Measurements from ENCODE around the gene GJB2. TPM values are rescaled to one million over a fixed set of nuclear protein-coding genes. Genes with fewer than 3 reads are reported as not detected.

GJB2 gene
- total and polyA plus RNA-seq, 5 experiments from 2014 or later: not detected

DNA sequence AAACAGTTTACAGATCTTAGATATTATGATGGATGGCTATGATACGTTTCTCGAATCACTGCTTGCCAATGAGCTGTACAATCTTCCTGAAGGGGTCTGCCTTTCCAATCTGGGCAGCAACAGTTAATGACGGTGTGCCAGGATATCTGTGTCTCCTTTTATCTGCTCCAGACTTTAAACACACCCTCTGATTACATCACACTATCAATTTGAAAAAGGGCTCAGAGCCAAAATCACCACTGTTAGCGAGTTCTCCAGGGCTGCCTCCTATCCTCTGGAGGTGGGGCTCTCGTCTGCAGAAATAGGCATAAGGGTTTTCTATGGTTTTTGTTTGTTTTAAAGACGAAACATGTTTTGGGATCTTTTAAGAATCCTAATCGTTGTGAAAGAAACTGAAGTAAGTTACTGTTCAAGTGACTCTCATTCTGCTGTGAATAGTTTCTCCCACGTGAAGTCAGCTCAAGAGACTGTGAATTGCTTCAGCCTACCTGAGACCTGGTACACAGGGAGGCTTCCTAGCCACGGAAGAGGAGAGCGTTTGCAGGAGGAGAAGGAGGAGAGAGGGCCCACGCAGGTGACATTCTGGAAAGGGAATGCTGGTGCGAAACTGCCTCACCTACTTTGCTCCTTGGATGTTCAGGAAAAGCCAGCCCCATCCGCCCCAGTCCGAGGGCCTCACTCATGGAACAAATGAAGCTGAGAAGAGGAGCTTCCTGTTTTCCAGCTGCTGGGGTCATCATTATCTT lies 16.7 kb downstream of the GJB2 start:
- ATAC-seq: no peak
- H3K27ac Mint-ChIP-seq: no peak overlapping the region
- no peaks in the 10 kb centered on the region for H3K9me3 Mint-ChIP-seq
- no peak for DNase-seq
- H3K27me3 Mint-ChIP-seq: peaks cover 40 to 99% (median 66%) of the 10 kb centered on the region in 5 donors
- POLR2A ChIA-PET: no interaction called here
- H3K4me3 Mint-ChIP-seq: no peak overlapping the region
- H3K4me1 Mint-ChIP-seq: peaks cover 2 to 15% (median 7%) of the 10 kb centered on the region in 4 donors
- H3K36me3 Mint-ChIP-seq: peaks cover 0 to 5% (median 0%) of the 10 kb centered on the region in 3 donors

DNA sequence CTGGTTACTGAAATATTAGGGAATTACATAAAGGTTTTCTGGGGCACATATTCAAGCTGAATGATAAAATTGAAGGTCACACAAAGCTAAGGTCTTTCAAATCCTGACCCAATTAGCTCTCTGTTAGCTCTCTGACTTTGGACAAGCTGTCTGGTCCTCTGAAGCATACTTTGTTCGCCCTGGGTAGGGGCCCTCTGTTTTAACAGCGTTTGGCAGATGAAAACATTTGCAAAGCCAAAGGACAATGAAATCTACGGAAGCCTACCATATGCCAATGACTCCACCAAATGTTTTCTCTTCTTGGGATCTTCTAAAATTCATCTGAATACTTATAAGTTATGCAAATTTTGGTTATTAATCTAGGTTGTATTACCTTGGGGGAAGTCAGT lies 17.3 kb downstream of the GJB2 start:
- ATAC-seq: no peak
- POLR2A ChIA-PET: no interaction called here

DNA sequence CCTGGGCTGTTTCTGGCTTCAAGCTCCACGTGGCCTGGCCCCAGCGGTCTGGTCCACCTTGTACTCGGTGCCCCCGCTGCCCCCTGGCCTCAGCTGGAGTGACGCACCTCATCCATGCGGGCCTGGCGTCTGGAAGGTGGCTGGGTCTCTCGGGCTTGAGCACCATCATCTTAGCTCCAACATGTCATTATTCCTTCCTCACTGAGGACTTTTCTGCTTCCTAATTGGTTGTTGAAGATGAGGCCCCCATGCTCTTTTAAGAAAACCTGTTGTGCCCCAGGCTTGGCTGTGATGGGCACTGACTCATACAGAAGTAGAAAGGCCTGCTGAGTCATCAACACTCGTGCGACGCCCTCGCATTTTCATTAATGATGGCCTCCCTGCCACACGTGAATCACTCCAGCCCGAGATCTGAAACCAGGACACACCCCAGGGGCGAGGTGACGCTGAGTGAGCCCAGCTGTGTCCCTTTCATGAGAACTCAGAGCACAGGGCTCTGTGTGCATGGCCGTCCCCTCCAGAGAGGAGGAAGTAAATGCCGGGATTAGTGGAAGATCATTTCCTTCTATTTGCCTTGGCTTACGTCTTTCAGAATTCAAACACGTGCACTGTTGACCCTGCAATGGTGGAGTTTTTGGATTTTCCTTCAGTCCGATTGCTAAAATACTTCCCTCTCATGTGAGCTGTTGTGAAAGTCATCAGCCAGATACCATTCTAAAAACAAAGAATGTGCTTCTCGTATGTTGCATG lies 17.9 kb downstream of the GJB2 start:
- Mint-ChIP-seq H3K27me3 (peaks cover 42 to 99% (median 66%) of the 10 kb centered on the region in 5 donors), H3K36me3 (peaks cover 0 to 5% (median 0%) of the 10 kb centered on the region in 3 donors), H3K9me3 (no peaks in the 10 kb centered on the region), H3K4me1 (peaks cover 2 to 15% (median 7%) of the 10 kb centered on the region in 4 donors), H3K27ac (peak overlapping the region in 2 of 10 donors; percentile 25 to 41), H3K4me3 (no peak overlapping the region)
- peak in 1 of 10 donors; percentile 44 for DNase-seq
- POLR2A ChIA-PET: interaction anchor here (0.6 kb wide), 1 partner anchor 334 kb away, joined by 3 read pairs; no protein-coding TSS in a partner anchor
- peak; percentile 35 to 41 for ATAC-seq

More for the DNA sequence above, 17.3 kb downstream of the GJB2 start:
- peaks cover 42 to 99% (median 64%) of the 10 kb centered on the region in 5 donors for H3K27me3 Mint-ChIP-seq
- no peak overlapping the region for H3K4me3 Mint-ChIP-seq
- no peak for DNase-seq
- H3K27ac Mint-ChIP-seq: peak overlapping the region in 1 of 10 donors; percentile 25
- H3K9me3 Mint-ChIP-seq: no peaks in the 10 kb centered on the region
- peaks cover 0 to 5% (median 0%) of the 10 kb centered on the region in 3 donors for H3K36me3 Mint-ChIP-seq
- peaks cover 2 to 15% (median 7%) of the 10 kb centered on the region in 4 donors for H3K4me1 Mint-ChIP-seq

DNA sequence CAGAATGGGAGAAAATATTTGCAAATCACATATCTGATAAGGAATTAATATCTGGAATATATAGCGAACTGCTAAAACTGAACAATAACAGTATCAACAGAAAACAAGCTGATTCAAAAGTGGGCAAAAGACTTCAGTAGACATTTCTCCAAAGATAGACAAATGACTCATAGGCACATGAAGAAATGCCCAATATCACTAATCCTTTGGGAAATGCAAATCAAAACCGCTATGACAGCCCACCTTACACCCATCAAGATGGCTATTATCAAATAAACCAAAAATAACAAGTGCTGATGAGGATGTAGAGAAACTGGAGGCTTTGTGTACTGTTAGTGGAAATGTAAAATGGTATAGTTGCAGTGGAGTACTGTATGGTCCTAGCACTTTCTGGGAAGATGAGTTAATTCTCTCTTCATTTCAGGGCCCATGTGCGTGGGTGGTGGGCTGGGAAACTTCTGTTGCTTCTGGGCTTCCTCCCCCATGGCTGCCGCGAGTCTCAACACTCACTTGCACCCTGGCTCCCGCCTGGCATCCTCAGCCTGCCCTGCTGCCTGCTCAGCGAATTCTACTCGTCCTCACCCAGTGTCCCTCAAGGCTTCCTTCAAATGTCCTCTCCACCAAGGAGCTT lies 19.5 kb downstream of the GJB2 start:
- DNase-seq (no peak), ATAC-seq (no peak)
- no peak overlapping the region for H3K4me3 Mint-ChIP-seq
- POLR2A ChIA-PET: interaction anchor here (0.6 to 1.5 kb wide), 2 partner anchors 55 to 341 kb away, joined by 3 to 5 read pairs; no protein-coding TSS in a partner anchor
- H3K9me3 Mint-ChIP-seq: no peaks in the 10 kb centered on the region
- peaks cover 40 to 99% (median 61%) of the 10 kb centered on the region in 5 donors for H3K27me3 Mint-ChIP-seq
- peaks cover 3 to 14% (median 8%) of the 10 kb centered on the region in 4 donors for H3K4me1 Mint-ChIP-seq
- peaks cover 0 to 3% (median 0%) of the 10 kb centered on the region in 3 donors for H3K36me3 Mint-ChIP-seq
- no peak overlapping the region for H3K27ac Mint-ChIP-seq

DNA sequence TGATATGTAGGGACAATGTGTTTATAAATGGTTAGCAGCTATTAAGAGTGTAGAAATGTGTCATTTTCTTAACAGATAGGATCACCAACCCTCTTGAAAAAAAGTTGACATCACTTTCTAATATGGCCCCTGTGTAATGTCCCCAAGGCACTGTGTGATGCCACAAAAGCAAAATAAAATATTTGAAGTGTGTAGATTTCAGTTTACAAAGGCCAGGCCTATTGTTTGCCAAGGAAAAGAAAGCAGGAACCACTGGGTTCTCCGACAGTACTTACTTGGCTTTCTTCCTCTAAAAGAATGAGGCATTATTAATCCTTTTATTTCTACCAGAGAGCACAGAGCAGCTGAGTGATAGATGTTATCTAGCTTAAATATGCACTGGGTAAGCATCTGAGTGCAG lies 21.4 kb downstream of the GJB2 start:
- Mint-ChIP-seq H3K36me3 (no peaks in the 10 kb centered on the region), H3K9me3 (no peaks in the 10 kb centered on the region), H3K4me1 (peaks cover 3 to 12% (median 5%) of the 10 kb centered on the region in 4 donors), H3K27me3 (peaks cover 35 to 99% (median 63%) of the 10 kb centered on the region in 5 donors), H3K4me3 (no peak overlapping the region), H3K27ac (no peak overlapping the region)
- DNase-seq (no peak), ATAC-seq (no peak)
- POLR2A ChIA-PET: no interaction called here

DNA sequence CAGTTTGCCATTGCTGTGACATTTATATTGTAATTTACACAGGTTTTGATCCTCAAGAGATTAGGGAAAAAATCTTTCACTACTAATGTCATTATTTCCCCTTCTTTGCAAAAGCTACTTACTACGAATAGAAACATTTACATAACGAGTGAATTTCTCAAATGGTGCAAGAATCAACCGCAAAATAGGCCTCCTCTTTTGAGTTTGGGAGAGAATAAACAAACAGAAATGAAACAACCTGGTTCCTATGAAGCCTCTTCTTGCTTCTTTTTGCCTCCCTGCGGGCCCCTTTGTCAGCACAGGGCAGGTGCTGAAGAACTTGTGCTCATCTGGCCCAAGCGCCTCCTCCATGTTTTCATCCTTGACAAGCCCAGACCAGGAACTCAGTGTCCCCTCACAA lies 21.8 kb downstream of the GJB2 start:
- H3K36me3 Mint-ChIP-seq: no peaks in the 10 kb centered on the region
- peaks cover 3 to 12% (median 5%) of the 10 kb centered on the region in 4 donors for H3K4me1 Mint-ChIP-seq
- ATAC-seq (no peak), DNase-seq (no peak)
- no peaks in the 10 kb centered on the region for H3K9me3 Mint-ChIP-seq
- H3K4me3 Mint-ChIP-seq: no peak overlapping the region
- H3K27me3 Mint-ChIP-seq: peaks cover 34 to 99% (median 61%) of the 10 kb centered on the region in 5 donors
- H3K27ac Mint-ChIP-seq: no peak overlapping the region
- POLR2A ChIA-PET: no interaction called here

DNA sequence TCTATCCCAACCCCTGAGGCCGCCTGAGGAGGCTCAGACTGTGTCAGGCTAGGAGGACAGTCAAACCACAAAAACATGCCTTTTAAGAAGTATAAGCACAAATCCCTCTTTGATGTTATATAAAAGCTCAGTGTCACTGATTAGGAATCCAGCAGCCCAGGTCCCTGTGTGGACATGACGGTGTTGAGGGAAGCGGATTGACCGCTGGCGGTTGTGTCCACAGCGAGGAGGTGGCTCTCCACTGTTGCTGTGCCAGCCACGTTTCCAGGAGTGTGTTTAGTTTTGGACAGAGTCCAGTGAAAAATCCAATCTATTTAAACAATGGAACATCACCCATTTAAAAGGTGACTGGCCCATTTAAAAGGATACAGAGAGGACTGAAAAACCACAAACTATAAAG lies 24.3 kb downstream of the GJB2 start:
- no peak overlapping the region for H3K4me3 Mint-ChIP-seq
- ATAC-seq (no peak), DNase-seq (no peak)
- H3K36me3 Mint-ChIP-seq: no peaks in the 10 kb centered on the region
- H3K4me1 Mint-ChIP-seq: peaks cover 2 to 4% (median 3%) of the 10 kb centered on the region in 4 donors
- POLR2A ChIA-PET: no interaction called here
- peaks cover 20 to 80% (median 45%) of the 10 kb centered on the region in 5 donors for H3K27me3 Mint-ChIP-seq
- no peak overlapping the region for H3K27ac Mint-ChIP-seq
- H3K9me3 Mint-ChIP-seq: no peaks in the 10 kb centered on the region

DNA sequence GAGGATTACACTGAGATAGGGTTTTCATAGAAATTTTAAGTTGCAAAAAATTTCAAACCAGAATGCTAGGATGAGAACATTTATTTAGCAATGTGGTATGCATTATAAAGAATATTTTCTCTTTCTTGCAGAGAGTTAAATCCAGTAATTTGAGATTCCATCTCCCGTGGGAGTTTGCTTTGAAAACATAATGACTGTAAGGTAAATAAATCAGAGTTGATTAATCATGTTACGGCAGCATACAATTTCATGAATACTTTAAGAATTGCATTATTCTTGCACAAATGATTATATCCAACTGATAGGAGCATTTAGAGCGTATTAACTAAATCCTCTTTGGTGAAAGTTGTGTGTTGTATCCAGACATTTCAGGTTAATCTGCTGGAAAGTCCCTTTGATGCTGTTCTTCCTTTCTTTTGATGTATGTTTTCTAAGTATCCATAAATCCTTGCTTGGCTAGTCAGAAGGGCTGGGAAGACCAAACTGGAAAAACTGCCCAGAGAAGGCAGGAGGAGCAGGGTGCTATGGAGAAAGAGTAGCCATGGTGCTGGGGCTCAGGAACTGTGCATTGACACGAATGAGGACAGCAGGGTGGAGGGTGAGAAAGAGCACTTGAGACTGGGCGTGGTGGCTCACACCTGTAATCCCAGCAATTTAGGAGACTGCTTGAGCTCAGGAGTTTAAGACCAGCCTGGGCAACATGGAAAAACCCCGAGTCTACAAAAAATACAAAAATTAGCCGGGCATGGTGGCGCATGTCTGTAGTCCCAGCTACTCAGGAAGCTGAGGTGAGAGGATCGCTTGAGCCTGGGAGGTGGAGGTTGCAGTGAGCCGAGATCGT lies 27.1 kb downstream of the GJB2 start:
- no peaks in the 10 kb centered on the region for H3K9me3 Mint-ChIP-seq
- no peak overlapping the region for H3K4me3 Mint-ChIP-seq
- H3K27ac Mint-ChIP-seq: no peak overlapping the region
- DNase-seq (no peak), ATAC-seq (no peak)
- H3K27me3 Mint-ChIP-seq: peaks cover 17 to 53% (median 31%) of the 10 kb centered on the region in 5 donors
- POLR2A ChIA-PET: interaction anchor here (0.6 kb wide), 1 partner anchor 619 kb away, joined by 6 read pairs; no protein-coding TSS in a partner anchor
- peaks cover 5 to 13% (median 11%) of the 10 kb centered on the region in 4 donors for H3K4me1 Mint-ChIP-seq
- no peaks in the 10 kb centered on the region for H3K36me3 Mint-ChIP-seq

DNA sequence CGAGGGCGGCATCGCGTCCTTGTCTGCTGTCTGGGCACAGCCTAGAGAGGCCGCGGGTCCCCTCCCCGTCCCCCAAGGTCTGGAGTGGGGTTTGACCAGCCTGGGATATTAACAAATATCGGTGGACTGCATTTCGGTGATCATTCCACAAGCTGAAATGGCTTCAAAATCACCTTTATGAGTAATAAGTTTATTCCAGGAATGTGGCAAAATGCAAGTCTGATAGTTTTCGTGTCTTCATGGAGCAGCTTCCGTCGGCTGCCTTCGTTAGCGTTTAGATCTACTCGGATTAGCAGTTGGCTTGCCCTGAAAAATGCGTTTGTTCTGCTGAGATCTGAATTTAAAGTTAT lies 30.8 kb downstream of the GJB2 start:
- POLR2A ChIA-PET: interaction anchor here (2.6 to 4.1 kb wide), 2 partner anchors 42 to 71 kb away, joined by 9 to 30 read pairs; no protein-coding TSS in a partner anchor
- ATAC-seq: no peak
- peaks cover 6 to 41% (median 13%) of the 10 kb centered on the region in 5 donors for H3K27me3 Mint-ChIP-seq
- no peaks in the 10 kb centered on the region for H3K36me3 Mint-ChIP-seq
- H3K4me3 Mint-ChIP-seq: peak overlapping the region; percentile 75 to 91 (median 81)
- no peak for DNase-seq
- H3K27ac Mint-ChIP-seq: peak overlapping the region in 5 of 10 donors; percentile 65 to 87 (median 72)
- H3K9me3 Mint-ChIP-seq: no peaks in the 10 kb centered on the region
- H3K4me1 Mint-ChIP-seq: peaks cover 9 to 22% (median 21%) of the 10 kb centered on the region in 4 donors

DNA sequence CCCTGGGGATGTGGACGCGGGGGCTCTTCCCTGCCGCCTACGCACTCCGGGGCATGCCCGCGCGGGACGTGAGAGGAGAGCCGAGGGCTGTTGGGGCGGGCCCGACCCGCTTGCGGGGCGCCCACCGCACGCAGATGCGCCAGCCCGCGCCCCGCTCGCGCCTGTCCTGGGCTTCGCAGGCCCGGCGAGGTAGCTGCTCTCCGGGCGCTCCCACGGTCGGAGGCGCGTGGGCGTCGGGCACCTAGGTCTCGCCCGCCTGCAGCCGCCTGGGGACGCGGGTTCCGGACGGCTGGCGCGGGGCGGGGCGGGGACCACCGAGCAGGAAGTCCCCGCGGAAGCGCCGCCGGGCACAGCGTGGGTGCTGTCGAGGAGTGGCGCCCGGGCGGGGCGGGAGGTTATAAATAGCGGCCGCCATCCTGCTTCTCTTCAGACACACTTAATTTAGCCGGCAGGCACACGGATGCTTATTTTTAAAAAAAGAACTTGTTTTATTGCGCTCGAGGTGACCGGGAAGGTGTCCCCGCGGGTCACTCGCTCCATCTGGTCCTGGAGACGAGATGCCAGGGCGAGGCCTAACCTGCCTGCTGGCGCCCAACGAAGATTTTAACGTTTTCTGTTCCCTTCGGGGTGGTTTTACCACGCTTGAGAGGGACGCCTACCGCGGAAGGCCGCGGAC lies 31.3 kb downstream of the GJB2 start:
- ATAC-seq (peak; percentile 73 to 77), DNase-seq (peak; percentile 52 to 85 (median 68))
- peak overlapping the region in 5 of 10 donors; percentile 66 to 94 (median 72) for H3K27ac Mint-ChIP-seq
- H3K9me3 Mint-ChIP-seq: no peaks in the 10 kb centered on the region
- POLR2A ChIA-PET: interaction anchor here (0.6 to 4.1 kb wide), 5 partner anchors 33 to 234 kb away, joined by 3 to 30 read pairs (median 9); no protein-coding TSS in a partner anchor
- H3K27me3 Mint-ChIP-seq: peaks cover 6 to 36% (median 9%) of the 10 kb centered on the region in 5 donors
- peak overlapping the region; percentile 75 to 92 (median 84) for H3K4me3 Mint-ChIP-seq
- peaks cover 9 to 22% (median 21%) of the 10 kb centered on the region in 4 donors for H3K4me1 Mint-ChIP-seq
- no peaks in the 10 kb centered on the region for H3K36me3 Mint-ChIP-seq
